ENCODE data around the gene ZSCAN26. TPM values are rescaled to one million over a fixed set of nuclear protein-coding genes. Genes with fewer than 3 reads are reported as not detected.

ZSCAN26 gene
- total RNA-seq, 6 experiments from 2014 or later, result 2.7 to 8.1 (median 5.3) TPM

DNA sequence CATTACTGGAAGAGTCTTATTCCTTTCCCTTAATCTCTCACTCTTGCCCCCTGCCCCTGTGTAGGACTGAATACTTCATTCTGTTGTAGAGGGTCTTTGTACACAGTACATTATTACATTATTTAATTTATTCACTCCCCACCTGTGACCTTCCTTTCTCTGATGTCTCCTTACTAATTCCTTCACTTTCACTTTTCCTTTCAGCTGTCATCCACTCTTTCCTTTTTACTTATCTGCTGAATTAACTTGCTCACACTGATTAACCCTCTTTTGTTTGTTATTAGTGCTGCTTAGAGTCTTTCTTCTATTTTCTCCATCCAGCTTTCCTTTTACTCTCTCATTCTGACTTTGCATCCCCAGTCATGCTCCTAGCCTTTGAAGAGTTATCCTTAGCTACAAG lies 7.9 kb downstream of the ZSCAN26 start:
- ATAC-seq (no peak), DNase-seq (no peak)
- Histone ChIP-seq H3K27ac (no peak overlapping the region), H3K36me3 (peaks cover 0 to 51% (median 4%) of the 10 kb centered on the region in 4 donors), H3K27me3 (no peaks in the 10 kb centered on the region), H3K4me1 (peaks cover 0 to 11% (median 0%) of the 10 kb centered on the region in 4 donors), H3K9me3 (no peaks in the 10 kb centered on the region), H3K4me3 (no peak overlapping the region)
- intact Hi-C loops (cut with DNase I), result no loop called here
- TF ChIP-seq POLR2A (IDR thresholded peaks at IDR 0.05), result no peak
- TF ChIP-seq, protein P1, sequence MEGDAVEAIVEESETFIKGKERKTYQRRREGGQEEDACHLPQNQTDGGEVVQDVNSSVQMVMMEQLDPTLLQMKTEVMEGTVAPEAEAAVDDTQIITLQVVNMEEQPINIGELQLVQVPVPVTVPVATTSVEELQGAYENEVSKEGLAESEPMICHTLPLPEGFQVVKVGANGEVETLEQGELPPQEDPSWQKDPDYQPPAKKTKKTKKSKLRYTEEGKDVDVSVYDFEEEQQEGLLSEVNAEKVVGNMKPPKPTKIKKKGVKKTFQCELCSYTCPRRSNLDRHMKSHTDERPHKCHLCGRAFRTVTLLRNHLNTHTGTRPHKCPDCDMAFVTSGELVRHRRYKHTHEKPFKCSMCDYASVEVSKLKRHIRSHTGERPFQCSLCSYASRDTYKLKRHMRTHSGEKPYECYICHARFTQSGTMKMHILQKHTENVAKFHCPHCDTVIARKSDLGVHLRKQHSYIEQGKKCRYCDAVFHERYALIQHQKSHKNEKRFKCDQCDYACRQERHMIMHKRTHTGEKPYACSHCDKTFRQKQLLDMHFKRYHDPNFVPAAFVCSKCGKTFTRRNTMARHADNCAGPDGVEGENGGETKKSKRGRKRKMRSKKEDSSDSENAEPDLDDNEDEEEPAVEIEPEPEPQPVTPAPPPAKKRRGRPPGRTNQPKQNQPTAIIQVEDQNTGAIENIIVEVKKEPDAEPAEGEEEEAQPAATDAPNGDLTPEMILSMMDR (IDR thresholded peaks at IDR 0.05), result no peak

DNA sequence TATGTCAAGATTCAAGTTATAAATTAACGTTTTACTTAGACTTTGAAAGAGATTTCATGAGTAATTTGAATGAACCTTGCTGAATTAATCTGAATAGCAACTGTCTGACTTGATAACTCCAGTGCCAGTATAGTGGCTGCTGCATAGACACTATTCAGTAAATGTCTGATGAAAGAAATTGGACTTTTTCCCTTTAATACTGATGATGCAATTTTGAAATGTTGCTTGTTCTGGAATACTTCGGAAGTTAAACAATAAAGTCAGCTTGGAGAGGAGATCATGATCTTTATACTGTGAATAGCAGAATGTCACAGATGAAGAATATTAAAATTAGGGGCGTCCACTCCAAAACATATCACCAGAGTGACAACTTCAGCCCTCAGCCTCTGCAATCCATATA lies 10.8 kb downstream of the ZSCAN26 start:
- H3K36me3 ChIP-seq, result peaks cover 0 to 40% (median 2%) of the 10 kb centered on the region in 4 donors
- no peaks in the 10 kb centered on the region for H3K9me3 ChIP-seq
- intact Hi-C loops (cut with DNase I), result no loop called here
- no peaks in the 10 kb centered on the region for H3K27me3 ChIP-seq
- peaks cover 0 to 11% (median 0%) of the 10 kb centered on the region in 4 donors for H3K4me1 ChIP-seq
- no peak overlapping the region for H3K4me3 ChIP-seq
- no peak overlapping the region for H3K27ac ChIP-seq
- TF ChIP-seq POLR2A (IDR thresholded peaks at IDR 0.05), result no peak
- TF ChIP-seq, protein P1 (IDR thresholded peaks at IDR 0.05), result no peak
- ATAC-seq (peak; percentile 53 to 81 (median 66)), DNase-seq (no peak)
- 24% methylated on average over 3 of the region's 3 CpGs for WGBS (ENCODE audit: insufficient coverage, low coverage, low lambda C conversion rate, missing lambda C conversion rate)

DNA sequence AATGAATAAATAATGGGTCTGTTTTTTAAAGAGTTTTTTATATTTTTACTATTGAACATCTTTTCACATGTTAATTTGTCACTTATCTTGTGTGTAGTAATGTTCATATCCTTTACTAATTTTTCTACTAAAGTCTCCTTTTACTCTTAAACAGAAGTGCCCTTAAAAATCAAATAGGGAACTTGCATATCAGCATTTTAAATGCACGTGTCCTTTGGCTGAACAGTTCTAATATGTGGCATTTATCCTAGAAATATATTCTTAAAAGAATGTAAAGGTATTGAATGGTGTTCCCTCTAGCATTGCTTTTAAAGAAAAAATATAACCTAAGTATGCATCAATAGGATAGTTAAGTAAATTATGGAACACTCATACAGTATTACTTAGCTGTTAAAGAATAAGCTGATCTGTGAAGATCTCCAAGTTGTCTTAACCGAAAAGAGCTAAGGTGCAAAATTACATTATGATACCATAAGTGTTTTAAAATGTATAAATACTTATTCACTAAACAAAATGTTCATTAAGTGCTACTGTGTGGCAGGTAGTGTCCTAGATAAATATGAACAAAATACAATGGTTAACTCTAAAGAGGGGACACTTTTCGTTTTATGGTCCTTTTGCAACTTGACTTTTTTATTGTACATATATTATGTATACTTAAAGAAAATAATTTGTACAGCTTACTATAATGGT lies 13.8 kb downstream of the ZSCAN26 start:
- no peak for DNase-seq
- TF ChIP-seq, protein P1 (IDR thresholded peaks at IDR 0.05), result no peak
- no peak for TF ChIP-seq POLR2A (IDR thresholded peaks at IDR 0.05)
- Histone ChIP-seq H3K4me3 (peak overlapping the region; percentile 47 to 57 (median 55)), H3K36me3 (peaks cover 0 to 14% (median 2%) of the 10 kb centered on the region in 4 donors), H3K4me1 (peaks cover 0 to 15% (median 0%) of the 10 kb centered on the region in 4 donors), H3K27ac (no peak overlapping the region), H3K27me3 (no peaks in the 10 kb centered on the region), H3K9me3 (no peaks in the 10 kb centered on the region)
- no peak for ATAC-seq
- WGBS (ENCODE audit: insufficient coverage, low coverage, low lambda C conversion rate, missing lambda C conversion rate), result 31% methylated on average over 3 of the region's 3 CpGs
- intact Hi-C loops (cut with DNase I), result no loop called here

DNA sequence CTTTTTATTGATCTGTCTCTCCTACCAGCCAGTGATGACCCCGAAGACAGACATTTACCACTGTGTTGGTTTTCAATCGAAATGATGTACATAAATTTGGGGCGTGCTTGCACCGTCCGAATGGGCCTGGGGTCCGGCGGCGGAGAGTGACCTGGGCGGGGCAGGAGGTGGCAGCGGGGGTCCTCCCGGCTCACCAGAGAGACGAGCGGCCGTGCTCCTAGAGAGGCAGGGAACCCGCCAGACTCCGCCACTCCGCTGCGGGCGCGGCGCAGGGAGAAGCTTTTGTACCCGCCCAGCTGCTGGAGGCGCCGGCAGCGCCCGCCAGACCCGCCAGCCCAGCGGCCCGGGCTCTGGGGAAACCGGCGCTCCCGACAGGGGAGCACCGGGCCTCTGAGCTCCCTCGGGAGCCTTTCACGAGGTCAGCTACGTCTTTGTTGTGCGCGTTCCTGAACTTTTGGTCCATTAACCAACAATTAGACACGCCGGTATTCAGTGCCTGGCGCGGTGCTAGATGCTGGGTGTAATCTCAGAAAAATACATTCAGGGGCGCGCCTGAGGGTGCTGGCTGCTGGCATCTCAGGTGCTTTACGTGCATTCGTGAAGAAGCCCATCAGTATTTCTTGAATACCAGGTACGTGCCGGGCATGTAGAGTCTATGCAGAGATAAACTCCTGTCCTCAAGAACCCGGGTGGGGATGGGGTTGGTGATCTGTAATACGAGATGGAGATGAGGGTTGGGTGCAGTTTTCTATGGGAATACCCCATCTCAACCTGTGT lies 14.5 kb downstream of the ZSCAN26 start, which contains the start of gene PGBD1:
TSS of gene PGBD1 (plus strand) at position 285 of the 777 bp plus-strand sequence. CDS start 2,242 bp downstream, outside the sequence.
- TF ChIP-seq, protein P1 (IDR thresholded peaks at IDR 0.05), result no peak
- TF ChIP-seq POLR2A (IDR thresholded peaks at IDR 0.05), result peak; percentile 48
- H3K9me3 ChIP-seq, result no peaks in the 10 kb centered on the region
- WGBS (ENCODE audit: insufficient coverage, low coverage, low lambda C conversion rate, missing lambda C conversion rate), result 5% methylated on average over 19 of the region's 50 CpGs
- peaks cover 0 to 9% (median 0%) of the 10 kb centered on the region in 4 donors for H3K36me3 ChIP-seq
- H3K4me1 ChIP-seq, result peaks cover 0 to 22% (median 0%) of the 10 kb centered on the region in 4 donors
- no peak within 1 kb of the TSS for H3K27ac ChIP-seq
- no peaks in the 10 kb centered on the region for H3K27me3 ChIP-seq
- DNase-seq (peak; percentile 57 to 75 (median 69)), ATAC-seq (peak; percentile 86 to 95 (median 92))
- intact Hi-C loops (cut with DNase I), result no loop called here
- H3K4me3 ChIP-seq, result peak within 1 kb of the TSS; percentile 47 to 57 (median 55)

Data from right lobe of liver (tissue), 6 donors.